Ascending aorta (tissue), 2 donors: Measurements from ENCODE around the gene TTLL3. TPM values are rescaled to one million over a fixed set of nuclear protein-coding genes. Genes with fewer than 3 reads are reported as not detected.

Experiments used
- DNase-seq, 2 donors: peaks; one replicate each; pipeline ENCODE4 v3.0.0-alpha.2; 2019; ENCODE audit warnings: low spot score in 2 of 2
- H3K27ac ChIP-seq, 2 donors: fragments of 200-600 bp; sonication (generic); one replicate each; pipeline ENCODE4 v1.5.1; 2016 to 2017; ENCODE audit warnings: mild to moderate bottlenecking in 1 of 2
- H3K27me3 ChIP-seq: fragments of 200-600 bp; sonication (generic); one replicate; pipeline ENCODE4 v1.5.1; 2017
- H3K36me3 ChIP-seq, 2 donors: fragments of 200-600 bp; sonication (generic); one replicate each; pipeline ENCODE4 v1.5.1; 2016
- H3K4me1 ChIP-seq, 2 donors: fragments of 200-600 bp; sonication (generic); one replicate each; pipeline ENCODE4 v1.5.1; 2016 to 2017; ENCODE audit warnings: mild to moderate bottlenecking in 1 of 2
- H3K4me3 ChIP-seq, 2 donors: fragments of 200-600 bp; sonication (generic); one replicate each; pipeline ENCODE4 v1.5.1; 2016 to 2017; ENCODE audit warnings: mild to moderate bottlenecking in 1 of 2
- H3K9me3 ChIP-seq, 2 donors: fragments of 200-600 bp; sonication (generic); one replicate each; pipeline ENCODE4 v1.5.1; 2016
- intact Hi-C: fragments of 100-400 bp; cut with DNase I; formaldehyde crosslinking; loops from one replicate; pipeline ENCODE4 v1.15.1; 2023
- total RNA-seq: library from RNA; depleted of rRNA; stranded (reverse); fragments of >200 nt; gene quantifications from one replicate; pipeline ENCODE4 v1.1.0, GENCODE V29; 2016
- TF ChIP-seq, protein P1 (sequence below), 3 experiments: fragments of 200-600 bp in 2 of 3; fragments of 450-650 bp in 1 of 3; sonication (generic) in 2 of 3; IDR thresholded peaks; one replicate each; pipeline ENCODE4 v1.5.1; 2016 to 2019; ENCODE audit warnings: antibody characterized with exemption in 3 of 3, mild to moderate bottlenecking in 1 of 3, moderate library complexity in 1 of 3

Gene TTLL3
- total RNA-seq, 1 donor from 2014 or later, result 47.0 TPM

DNA sequence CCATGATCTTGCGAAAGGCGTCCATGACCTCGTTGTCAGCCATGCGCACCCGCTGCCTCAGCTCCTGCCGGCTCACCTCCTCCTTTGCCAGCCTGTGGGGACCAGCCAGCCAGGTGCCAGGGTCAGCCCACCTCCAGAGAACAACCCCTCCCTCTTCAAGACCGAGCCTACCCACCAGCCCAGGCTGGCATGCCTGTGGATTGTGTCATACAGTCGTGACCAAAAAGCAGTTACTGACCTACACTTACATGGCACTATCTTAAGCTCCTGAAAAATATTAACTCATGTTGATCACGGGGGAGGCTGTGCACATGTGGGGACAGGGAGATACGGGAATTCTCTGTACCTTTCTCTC lies 29.6 kb upstream of the TTLL3 start:
- DNase-seq, result no peak
- TF ChIP-seq, protein P1, sequence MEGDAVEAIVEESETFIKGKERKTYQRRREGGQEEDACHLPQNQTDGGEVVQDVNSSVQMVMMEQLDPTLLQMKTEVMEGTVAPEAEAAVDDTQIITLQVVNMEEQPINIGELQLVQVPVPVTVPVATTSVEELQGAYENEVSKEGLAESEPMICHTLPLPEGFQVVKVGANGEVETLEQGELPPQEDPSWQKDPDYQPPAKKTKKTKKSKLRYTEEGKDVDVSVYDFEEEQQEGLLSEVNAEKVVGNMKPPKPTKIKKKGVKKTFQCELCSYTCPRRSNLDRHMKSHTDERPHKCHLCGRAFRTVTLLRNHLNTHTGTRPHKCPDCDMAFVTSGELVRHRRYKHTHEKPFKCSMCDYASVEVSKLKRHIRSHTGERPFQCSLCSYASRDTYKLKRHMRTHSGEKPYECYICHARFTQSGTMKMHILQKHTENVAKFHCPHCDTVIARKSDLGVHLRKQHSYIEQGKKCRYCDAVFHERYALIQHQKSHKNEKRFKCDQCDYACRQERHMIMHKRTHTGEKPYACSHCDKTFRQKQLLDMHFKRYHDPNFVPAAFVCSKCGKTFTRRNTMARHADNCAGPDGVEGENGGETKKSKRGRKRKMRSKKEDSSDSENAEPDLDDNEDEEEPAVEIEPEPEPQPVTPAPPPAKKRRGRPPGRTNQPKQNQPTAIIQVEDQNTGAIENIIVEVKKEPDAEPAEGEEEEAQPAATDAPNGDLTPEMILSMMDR (IDR thresholded peaks at IDR 0.05), result no peak
- Histone ChIP-seq H3K27me3 (no peaks in the 10 kb centered on the region), H3K36me3 (peaks cover 38 to 56% of the 10 kb centered on the region in 2 donors), H3K4me3 (no peak overlapping the region), H3K9me3 (no peaks in the 10 kb centered on the region), H3K4me1 (no peaks in the 10 kb centered on the region), H3K27ac (no peak overlapping the region)
- intact Hi-C loops, result no loop called here

DNA sequence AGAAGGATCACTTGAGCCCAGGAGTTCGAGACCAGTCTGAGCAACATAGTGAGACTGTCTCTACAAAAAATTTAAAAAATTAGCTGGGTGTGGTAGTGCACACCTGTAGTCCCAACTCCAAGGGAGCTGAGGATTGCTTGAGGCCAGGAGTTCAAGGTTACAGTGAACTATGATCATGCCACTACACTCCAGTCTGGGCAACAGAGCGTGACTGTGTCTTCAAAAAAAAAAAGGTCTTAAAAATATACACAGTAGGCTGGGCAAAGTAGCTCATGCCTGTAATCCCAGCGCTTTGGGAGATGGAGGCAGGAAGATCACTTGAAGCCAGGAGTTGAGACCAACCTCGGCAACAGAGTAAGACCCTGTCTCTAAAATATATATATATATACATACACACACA lies 29.2 kb upstream of the TTLL3 start:
- Histone ChIP-seq H3K27me3 (no peaks in the 10 kb centered on the region), H3K27ac (no peak overlapping the region)
- intact Hi-C loops, result no loop called here

DNA sequence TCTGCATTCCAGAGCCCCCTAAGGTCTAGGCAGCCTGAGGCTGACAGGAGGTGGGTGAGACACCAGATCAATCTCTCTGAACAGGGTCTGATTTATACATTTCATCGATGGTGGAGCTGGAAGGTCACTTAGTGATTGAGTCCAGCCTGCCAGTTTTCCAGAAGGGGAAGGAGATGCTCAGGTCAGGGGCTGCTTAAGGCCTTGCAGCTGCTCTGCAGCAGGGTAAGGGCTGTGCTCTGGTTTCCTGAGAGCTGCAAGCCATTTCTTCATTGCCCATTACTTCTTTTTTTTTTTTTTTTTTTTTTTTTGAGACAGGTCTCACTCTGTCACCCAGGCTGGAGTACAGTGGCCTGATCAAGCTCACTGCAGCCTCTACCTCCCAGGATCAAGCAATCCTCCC lies 28.5 kb upstream of the TTLL3 start:
- Histone ChIP-seq H3K27me3 (no peaks in the 10 kb centered on the region), H3K27ac (no peak overlapping the region), H3K36me3 (peaks cover 42 to 64% of the 10 kb centered on the region in 2 donors), H3K4me3 (no peak overlapping the region), H3K9me3 (no peaks in the 10 kb centered on the region), H3K4me1 (no peaks in the 10 kb centered on the region)
- intact Hi-C loops, result no loop called here
- TF ChIP-seq, protein P1 (IDR thresholded peaks at IDR 0.05), result no peak
- DNase-seq, result no peak

More for the DNA sequence above, 29.2 kb upstream of the TTLL3 start:
- no peaks in the 10 kb centered on the region for H3K4me1 ChIP-seq
- DNase-seq, result no peak
- no peak overlapping the region for H3K4me3 ChIP-seq
- no peaks in the 10 kb centered on the region for H3K9me3 ChIP-seq
- TF ChIP-seq, protein P1 (IDR thresholded peaks at IDR 0.05), result no peak
- peaks cover 38 to 58% of the 10 kb centered on the region in 2 donors for H3K36me3 ChIP-seq

DNA sequence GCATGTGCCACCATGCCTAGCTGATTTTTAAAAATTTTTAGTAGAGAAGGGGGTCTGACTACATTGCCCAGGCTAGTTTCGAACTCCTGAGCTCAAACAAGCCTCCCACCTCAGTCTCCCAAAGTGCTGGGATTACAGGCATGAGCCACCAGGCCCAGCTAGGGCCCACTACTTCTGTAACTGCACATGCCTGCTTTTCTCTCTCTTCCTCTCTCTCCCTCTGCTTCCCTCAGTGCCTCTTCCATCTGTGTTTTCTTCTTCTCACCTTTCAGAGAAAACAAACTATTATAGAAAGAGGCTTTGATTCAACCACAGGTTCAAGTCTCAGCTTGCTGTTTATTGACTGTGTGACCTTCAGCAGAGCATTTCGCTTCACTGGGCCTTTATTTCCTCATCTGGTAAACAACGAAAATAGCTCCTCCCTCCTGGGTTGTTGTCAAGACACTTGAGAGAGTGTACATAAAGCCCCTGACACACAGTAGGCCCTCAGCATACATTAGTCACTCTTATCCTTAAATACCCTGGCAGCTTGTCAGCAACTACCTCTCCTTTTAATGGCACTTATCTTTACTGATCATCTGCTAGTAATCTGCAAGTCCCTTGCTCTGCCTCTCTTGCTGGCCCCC lies 28.0 kb upstream of the TTLL3 start:
- Histone ChIP-seq H3K4me1 (no peaks in the 10 kb centered on the region), H3K36me3 (peaks cover 46 to 68% of the 10 kb centered on the region in 2 donors), H3K4me3 (no peak overlapping the region), H3K27me3 (no peaks in the 10 kb centered on the region), H3K9me3 (no peaks in the 10 kb centered on the region), H3K27ac (no peak overlapping the region)
- TF ChIP-seq, protein P1 (IDR thresholded peaks at IDR 0.05), result no peak
- intact Hi-C loops, result no loop called here
- DNase-seq, result no peak

DNA sequence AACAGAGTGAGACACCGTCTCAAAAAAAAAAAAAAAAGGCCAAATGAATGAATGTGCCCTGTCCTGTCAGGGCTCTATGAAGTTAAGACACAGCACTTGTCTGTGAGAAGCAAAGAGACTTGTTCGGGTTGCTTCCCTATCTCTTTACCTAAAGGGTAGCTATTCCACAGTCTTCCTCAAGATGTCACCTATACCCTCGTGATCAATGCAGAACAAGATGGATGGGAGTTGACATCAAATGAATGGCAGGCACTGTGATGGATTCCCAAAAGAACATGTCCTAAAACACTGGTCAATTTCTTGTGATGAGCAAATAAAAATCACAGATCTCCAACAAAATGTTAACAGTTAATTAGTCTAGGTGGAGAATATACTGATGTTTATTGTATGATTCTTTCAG lies 27.3 kb upstream of the TTLL3 start:
- H3K4me3 ChIP-seq, result no peak overlapping the region
- no peaks in the 10 kb centered on the region for H3K4me1 ChIP-seq
- no peaks in the 10 kb centered on the region for H3K27me3 ChIP-seq
- TF ChIP-seq, protein P1 (IDR thresholded peaks at IDR 0.05), result no peak
- H3K36me3 ChIP-seq, result peaks cover 49 to 75% of the 10 kb centered on the region in 2 donors
- no peak overlapping the region for H3K27ac ChIP-seq
- H3K9me3 ChIP-seq, result no peaks in the 10 kb centered on the region
- intact Hi-C loops, result no loop called here
- no peak for DNase-seq

- intact Hi-C loops, result no loop called here
- Histone ChIP-seq H3K27ac (no peak overlapping the region), H3K36me3 (peaks cover 52 to 80% of the 10 kb centered on the region in 2 donors)
Observed at GRCh38 chr3:9783954-9784353, 26.1 kb upstream of the TTLL3 start.

More at GRCh38 chr3:9783954-9784353, 26.1 kb upstream of the TTLL3 start:
- H3K4me1 ChIP-seq, result no peaks in the 10 kb centered on the region
- TF ChIP-seq, protein P1 (IDR thresholded peaks at IDR 0.05), result no peak
- H3K4me3 ChIP-seq, result no peak overlapping the region
- no peak for DNase-seq
- H3K27me3 ChIP-seq, result no peaks in the 10 kb centered on the region
- no peaks in the 10 kb centered on the region for H3K9me3 ChIP-seq
